K562 (cell line): ENCODE data around the gene PURA. TPM values are rescaled to one million over a fixed set of nuclear protein-coding genes. Genes with fewer than 3 reads are reported as not detected.
A peak's percentile ranks its signal among the peaks of the same experiment; 100 is the strongest.

ENCODE experiments used
- ATF1 ChIP-seq, 2 experiments: fragments of 450-650 bp in 1 of 2; IDR thresholded peaks; 2 replicates each; pipeline ENCODE4 v1.6.1; 2016; ENCODE audit warnings: missing compliant biosample characterization in 1 of 2, missing genetic modification characterization in 1 of 2
- BRD9 ChIP-seq: fragments of 450-650 bp; IDR thresholded peaks from 2 replicates; pipeline ENCODE4 v1.6.1; 2018; ENCODE audit warnings: low read depth; ENCODE audit not compliant: partially characterized antibody
- CREBBP ChIP-seq: IDR thresholded peaks from one replicate; pipeline ENCODE4 v1.6.1; 2012; ENCODE audit warnings: low read depth, mild to moderate bottlenecking, control low read depth, inconsistent platforms, low read length
- ETV1 ChIP-seq: fragments of 450-650 bp; conservative IDR thresholded peaks from 2 replicates; pipeline ENCODE4 v1.6.1; 2016; ENCODE audit warnings: missing genetic modification characterization, control low read depth, low read depth, missing compliant biosample characterization
- FOXK2 ChIP-seq, 2 experiments: fragments of 450-650 bp; IDR thresholded peaks in 1 of 2; conservative IDR thresholded peaks in 1 of 2; 2 replicates each; pipeline ENCODE4 v1.6.1; 2016; ENCODE audit warnings: low read depth in 2 of 2, mild to moderate bottlenecking in 1 of 2
- HMGXB4 ChIP-seq: sonication (generic); formaldehyde crosslinking; IDR thresholded peaks from 2 replicates; pipeline ENCODE4 v1.8.1; 2023; ENCODE audit warnings: mild to moderate bottlenecking, missing genetic modification reagents
- PRDM10 ChIP-seq: fragments of 450-650 bp; IDR thresholded peaks from 2 replicates; pipeline ENCODE4 v1.6.1; 2018; ENCODE audit not compliant: partially characterized antibody
- SFPQ ChIP-seq: fragments of 200-400 bp; formaldehyde crosslinking; IDR thresholded peaks from 2 replicates; pipeline ENCODE4 v1.6.1; 2017; ENCODE audit warnings: mild to moderate bottlenecking, low read depth, low read length, moderate library complexity
- SMAD3 ChIP-seq: fragments of 450-650 bp; formaldehyde crosslinking; conservative IDR thresholded peaks from 2 replicates; pipeline ENCODE4 v1.4.0; 2020; ENCODE audit warnings: mild to moderate bottlenecking
- TAF7 ChIP-seq: fragments of 450-650 bp; IDR thresholded peaks from 2 replicates; pipeline ENCODE4 v1.6.1; 2016; ENCODE audit warnings: missing genetic modification characterization, missing compliant biosample characterization
- TFE3 ChIP-seq: fragments of 450-650 bp; formaldehyde crosslinking; IDR thresholded peaks from 2 replicates; pipeline ENCODE4 v1.4.0; 2020; ENCODE audit warnings: mild to moderate bottlenecking, mixed read lengths
- ZBTB33 ChIP-seq: sonication (generic); formaldehyde crosslinking; IDR thresholded peaks from 2 replicates; pipeline ENCODE4 v1.8.1; 2023; ENCODE audit warnings: mild to moderate bottlenecking, missing genetic modification reagents
- ZNF124 ChIP-seq: sonication (generic); formaldehyde crosslinking; IDR thresholded peaks from 2 replicates; pipeline ENCODE4 v1.8.1; 2022; ENCODE audit warnings: missing genetic modification reagents
- ZNF174 ChIP-seq: fragments of 250-450 bp; sonication (Bioruptor Pico); IDR thresholded peaks from 2 replicates; pipeline ENCODE4 v1.4.0; 2020; ENCODE audit warnings: mild to moderate bottlenecking
- ZNF586 ChIP-seq: fragments of 450-650 bp; formaldehyde crosslinking; conservative IDR thresholded peaks from 2 replicates; pipeline ENCODE4 v1.4.0; 2020; ENCODE audit warnings: mild to moderate bottlenecking, moderate library complexity
- polyA plus RNA-seq, 8 experiments: library from polyadenylated mRNA; depleted of rRNA in 4 of 8; stranded (reverse) in 5 of 8; unstranded in 3 of 8; fragments of >200 nt; fragmentation: Nextera tagmentation in 2 of 8; fragmentation: Illumina TruSeq in 1 of 8; extraction: Ambion mirVana in 2 of 8; extraction: Trizol in 1 of 8; gene quantifications; 2 replicates each; pipeline versions ENCODE4 v1.2.1 to v1.2.3, GENCODE V29; 2011 to 2014; ENCODE audit warnings: inconsistent platforms in 1 of 8, missing spikeins in 1 of 8
- total RNA-seq, 7 experiments: library from RNA; depleted of rRNA in 6 of 7; stranded (reverse); fragments of >200 nt in 6 of 7; fragmentation: Illumina TruSeq in 2 of 7; extraction: Trizol in 2 of 7; gene quantifications; 2 replicates each; pipeline versions ENCODE4 v1.2.1 to v1.2.3, GENCODE V29; 2011 to 2021; ENCODE audit warnings: low replicate concordance in 1 of 7

Gene PURA
- total and polyA plus RNA-seq, 9 of the 15 experiments (the other 6 are each of a cell fraction or from before 2014, with no cell fraction given), result 3.2 to 11.1 (median 5.4) TPM

GRCh38 chr5:140174465-140175366 lies 60.8 kb downstream of the PURA start, which contains the start of gene CYSTM1 (continued):
- no peak for TF ChIP-seq ZBTB33 (CRISPR knock-in tag)
- no peak for TF ChIP-seq ZNF124 (CRISPR knock-in tag)
- TF ChIP-seq SMAD3 (CRISPR knock-in tag), result no peak
- TF ChIP-seq ATF1 (CRISPR knock-in tag; IDR thresholded peaks at IDR 0.05), result no peak; the same call in 1 of the 2 replicates
- peak; percentile 98 for TF ChIP-seq ATF1 (tag; IDR thresholded peaks at IDR 0.05)
- no peak for TF ChIP-seq PRDM10
- TF ChIP-seq TFE3 (CRISPR knock-in tag), result peak; percentile 89
- TF ChIP-seq SFPQ, result no peak
- no peak for TF ChIP-seq ZNF586 (CRISPR knock-in tag)
- no peak for TF ChIP-seq BRD9
- no peak; a peak in 1 of 4 replicates for TF ChIP-seq FOXK2 (conservative IDR thresholded peaks at IDR 0.05 in 1 of 2, IDR thresholded peaks at IDR 0.05 in 1 of 2; ENCODE audit: low read depth in 2 of 2)
- no peak for TF ChIP-seq CREBBP
- TF ChIP-seq HMGXB4 (CRISPR knock-in tag), result no peak
- no peak for TF ChIP-seq ZNF174 (CRISPR knock-in tag)
- TF ChIP-seq ETV1 (tag), result peak; percentile 80
- peak; percentile 61 for TF ChIP-seq TAF7 (tag)
